ENCODE measurements around the gene RFX2.
A peak's percentile ranks its signal among the peaks of the same experiment; 100 is the strongest.

GRCh38 chr19:6047741-6048251 lies 62.5 kb downstream of the RFX2 start:
- TF ChIP-seq, protein P1, sequence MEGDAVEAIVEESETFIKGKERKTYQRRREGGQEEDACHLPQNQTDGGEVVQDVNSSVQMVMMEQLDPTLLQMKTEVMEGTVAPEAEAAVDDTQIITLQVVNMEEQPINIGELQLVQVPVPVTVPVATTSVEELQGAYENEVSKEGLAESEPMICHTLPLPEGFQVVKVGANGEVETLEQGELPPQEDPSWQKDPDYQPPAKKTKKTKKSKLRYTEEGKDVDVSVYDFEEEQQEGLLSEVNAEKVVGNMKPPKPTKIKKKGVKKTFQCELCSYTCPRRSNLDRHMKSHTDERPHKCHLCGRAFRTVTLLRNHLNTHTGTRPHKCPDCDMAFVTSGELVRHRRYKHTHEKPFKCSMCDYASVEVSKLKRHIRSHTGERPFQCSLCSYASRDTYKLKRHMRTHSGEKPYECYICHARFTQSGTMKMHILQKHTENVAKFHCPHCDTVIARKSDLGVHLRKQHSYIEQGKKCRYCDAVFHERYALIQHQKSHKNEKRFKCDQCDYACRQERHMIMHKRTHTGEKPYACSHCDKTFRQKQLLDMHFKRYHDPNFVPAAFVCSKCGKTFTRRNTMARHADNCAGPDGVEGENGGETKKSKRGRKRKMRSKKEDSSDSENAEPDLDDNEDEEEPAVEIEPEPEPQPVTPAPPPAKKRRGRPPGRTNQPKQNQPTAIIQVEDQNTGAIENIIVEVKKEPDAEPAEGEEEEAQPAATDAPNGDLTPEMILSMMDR (IDR thresholded peaks at IDR 0.05): peak in 2 of 3 donors; percentile 17 to 46
- TF ChIP-seq POLR2A (IDR thresholded peaks at IDR 0.05): no peak
- no peak for TF ChIP-seq POLR2AphosphoS5 (IDR thresholded peaks at IDR 0.05)

Data from breast epithelium (tissue), 3 donors.